GM12878 (cell line): ENCODE measurements around the gene DAGLA. TPM values are rescaled to one million over a fixed set of nuclear protein-coding genes. Genes with fewer than 3 reads are reported as not detected.

Source experiments
- ATAC-seq: fragments of 200-7000 bp; cut with Tn5 transposase; 3 replicates; pipeline ENCODE4 v1.9.1; 2020; ENCODE audit warnings: mild to moderate bottlenecking, moderate library complexity
- BruUV-seq: library from RNA; stranded (reverse); fragments of 400-500 nt; replicated peaks from 2 replicates; lab custom pipeline; 2021; lab: Mats Ljungman, UMichigan
- CTCF ChIA-PET: fragments of 300-600 bp; sonication (Branson Sonifier 250); formaldehyde crosslinking; extraction: SDS; loops from one replicate; lab custom pipeline; 2021; ENCODE audit warnings: inconsistent platforms; lab: Yijun Ruan, JAX
- POLR2A ChIA-PET: fragments of 350-600 bp; formaldehyde crosslinking; extraction: SDS; loops from one replicate; lab custom pipeline; 2021; ENCODE audit warnings: inconsistent platforms; lab: Charles Lee
- RAD21 ChIA-PET: fragments of 300-600 bp; sonication (Branson Sonifier 250); formaldehyde crosslinking; loops from one replicate; lab custom pipeline; 2023; ENCODE audit warnings: antibody characterized with exemption; ENCODE audit not compliant: unreplicated experiment; lab: Charles Lee
- SMC1A ChIA-PET: fragments of 300-600 bp; sonication (Branson Sonifier 250); formaldehyde crosslinking; loops from one replicate; lab custom pipeline; 2023; ENCODE audit not compliant: unreplicated experiment, uncharacterized antibody; lab: Charles Lee
- DNase-seq: peaks from one replicate; pipeline ENCODE4 v3.0.0-alpha.2; 2011; ENCODE audit warnings: low read depth, low spot score
- FAIRE-seq: peaks from 3 replicates; lab custom pipeline; 2011; peaks lifted over from hg19 to GRCh38; lab: Jason Lieb, UNC
- H2AFZ ChIP-seq: 2 replicates; pipeline ENCODE4 v1.6.0; 2011; ENCODE audit warnings: low read depth, low read length, control low read depth; ENCODE audit not compliant: control insufficient read depth
- H3K27ac ChIP-seq: 2 replicates; pipeline ENCODE4 v1.5.1; 2011; ENCODE audit warnings: control low read depth; ENCODE audit not compliant: control insufficient read depth, insufficient read depth
- H3K27me3 ChIP-seq, 2 experiments: replicated peaks in 1 of 2; 2 replicates each; pipeline versions ENCODE4 v1.6.0 to v1.6.1; 2011; ENCODE audit warnings: low read length in 1 of 2; ENCODE audit not compliant: control insufficient read depth in 2 of 2, insufficient read depth in 2 of 2
- H3K36me3 ChIP-seq, 2 experiments: 2 replicates each; pipeline ENCODE4 v1.5.1; 2011; ENCODE audit warnings: low read length in 1 of 2; ENCODE audit not compliant: control insufficient read depth in 2 of 2, insufficient read depth in 2 of 2
- H3K4me1 ChIP-seq: 2 replicates; pipeline ENCODE4 v1.6.1; 2011; ENCODE audit warnings: mild to moderate bottlenecking, low read length, moderate library complexity, mixed read lengths; ENCODE audit not compliant: control insufficient read depth, insufficient read depth
- H3K4me2 ChIP-seq: 2 replicates; pipeline ENCODE4 v1.6.0; 2011; ENCODE audit warnings: control low read depth; ENCODE audit not compliant: control insufficient read depth, insufficient read depth
- H3K4me3 ChIP-seq: fragments of 200-600 bp; sonication (generic); 2 replicates; pipeline ENCODE4 v1.5.1; 2016
- H3K79me2 ChIP-seq: 2 replicates; pipeline ENCODE4 v1.6.0; 2011; ENCODE audit warnings: low read length; ENCODE audit not compliant: control insufficient read depth, insufficient read depth
- H3K9ac ChIP-seq: 2 replicates; pipeline ENCODE4 v1.8.0; 2011; ENCODE audit warnings: low read length, control low read depth, mixed read lengths; ENCODE audit not compliant: control insufficient read depth, insufficient read depth
- H3K9me3 ChIP-seq: replicated peaks from 3 replicates; pipeline ENCODE4 v1.5.1; 2011; ENCODE audit warnings: mild to moderate bottlenecking, low read length; ENCODE audit not compliant: control insufficient read depth, insufficient read depth
- H4K20me1 ChIP-seq: 2 replicates; pipeline ENCODE4 v1.6.0; 2011; ENCODE audit not compliant: control insufficient read depth, insufficient read depth
- ATF3 ChIP-seq: IDR thresholded peaks from 2 replicates; pipeline ENCODE4 v1.6.1; 2011; ENCODE audit warnings: low read depth, mild to moderate bottlenecking, low read length, moderate library complexity, borderline replicate concordance; ENCODE audit errors: extremely low read depth
- CREB1 ChIP-seq: IDR thresholded peaks from 2 replicates; pipeline ENCODE4 v1.6.1; 2012; ENCODE audit warnings: low read depth, mild to moderate bottlenecking, inconsistent platforms
- FOXK2 ChIP-seq: fragments of 450-650 bp; IDR thresholded peaks from 2 replicates; pipeline ENCODE4 v1.6.1; 2017; ENCODE audit warnings: mild to moderate bottlenecking, moderate library complexity
- HDAC6 ChIP-seq: fragments of 200-600 bp; sonication (generic); IDR thresholded peaks from one replicate; pipeline ENCODE4 v1.8.0; 2017; ENCODE audit warnings: antibody characterized with exemption; ENCODE audit not compliant: unreplicated experiment
- IRF5 ChIP-seq: fragments of 450-650 bp; IDR thresholded peaks from 2 replicates; pipeline ENCODE4 v1.6.1; 2017; ENCODE audit warnings: borderline replicate concordance
- KDM1A ChIP-seq: fragments of 200-600 bp; sonication (generic); IDR thresholded peaks from 2 replicates; pipeline ENCODE4 v1.6.1; 2016; ENCODE audit warnings: borderline replicate concordance
- LARP7 ChIP-seq: fragments of 450-650 bp; IDR thresholded peaks from 2 replicates; pipeline ENCODE4 v1.6.1; 2017; ENCODE audit warnings: mild to moderate bottlenecking
- NFXL1 ChIP-seq: fragments of 450-650 bp; IDR thresholded peaks from 2 replicates; pipeline ENCODE4 v1.6.1; 2017; ENCODE audit warnings: antibody characterized with exemption, mild to moderate bottlenecking, borderline replicate concordance
- POLR2AphosphoS5 ChIP-seq: IDR thresholded peaks from 2 replicates; pipeline ENCODE4 v1.6.1; 2011; ENCODE audit warnings: mild to moderate bottlenecking, low read length, inconsistent platforms
- RB1 ChIP-seq: fragments of 450-650 bp; formaldehyde crosslinking; IDR thresholded peaks from 2 replicates; pipeline ENCODE4 v1.6.1; 2017; ENCODE audit warnings: mild to moderate bottlenecking, borderline replicate concordance
- RCOR1 ChIP-seq: conservative IDR thresholded peaks from 2 replicates; pipeline ENCODE4 v1.6.1; 2012; ENCODE audit warnings: low read depth, low read length, improper control_type of control experiment
- RELB ChIP-seq: fragments of 450-650 bp; IDR thresholded peaks from 2 replicates; pipeline ENCODE4 v1.6.1; 2017; ENCODE audit warnings: low read depth, mild to moderate bottlenecking, moderate library complexity
- SIX5 ChIP-seq: IDR thresholded peaks from 2 replicates; pipeline ENCODE4 v1.6.1; 2011; ENCODE audit warnings: mild to moderate bottlenecking, low read depth, low read length, moderate library complexity; ENCODE audit not compliant: severe bottlenecking
- SMAD5 ChIP-seq: IDR thresholded peaks from 2 replicates; pipeline ENCODE4 v1.6.1; 2016; ENCODE audit warnings: antibody characterized with exemption, low read depth
- SREBF1 ChIP-seq: IDR thresholded peaks from 2 replicates; pipeline ENCODE4 v1.6.1; 2012; ENCODE audit warnings: mild to moderate bottlenecking, low read length
- SRF ChIP-seq, 2 experiments: IDR thresholded peaks; 2 replicates each; pipeline ENCODE4 v1.6.1; 2011; ENCODE audit warnings: low read depth in 2 of 2, low read length in 2 of 2, mild to moderate bottlenecking in 1 of 2, moderate library complexity in 1 of 2
- TARDBP ChIP-seq: IDR thresholded peaks from 2 replicates; pipeline ENCODE4 v1.6.1; 2016; ENCODE audit warnings: borderline replicate concordance
- WGBS: methylation state at CpG from one replicate; pipeline ENCODE4 v1.1.6; 2016; ENCODE audit warnings: low lambda C conversion rate; ENCODE audit not compliant: insufficient replicate concordance, insufficient coverage; ENCODE audit errors: missing lambda C conversion rate; 5-methylcytosine and 5-hydroxymethylcytosine counted together
- in situ Hi-C: fragments of 300-500 bp; cut with MboI; formaldehyde crosslinking; loops from 9 replicates; pipeline ENCODE4 v1.14.3; 2018; ENCODE audit warnings: mixed read lengths
- intact Hi-C: fragments of 100-400 bp; cut with micrococcal nuclease; formaldehyde crosslinking; loops from one replicate; pipeline ENCODE4 v1.14.2; 2022; ENCODE audit not compliant: unreplicated experiment
- polyA plus RNA-seq, 11 experiments: library from polyadenylated mRNA; depleted of rRNA in 4 of 11; unstranded in 6 of 11; stranded (reverse) in 5 of 11; fragments of >200 nt; fragmentation: Nextera tagmentation in 4 of 11; fragmentation: Illumina TruSeq in 1 of 11; extraction: Ambion mirVana in 4 of 11; extraction: Trizol in 1 of 11; gene quantifications; 1 replicate in 1 of 11; 2 replicates in 10 of 11; pipeline versions ENCODE4 v1.2.1 to v1.2.3, GENCODE V29; 2011 to 2016; ENCODE audit warnings: inconsistent platforms in 2 of 11, missing spikeins in 2 of 11, low read depth in 1 of 11
- total RNA-seq, 4 experiments: library from RNA; depleted of rRNA in 3 of 4; stranded (reverse); fragments of >200 nt in 3 of 4; fragmentation: Illumina TruSeq in 1 of 4; extraction: Trizol in 1 of 4; gene quantifications; 2 replicates each; pipeline versions ENCODE4 v1.2.1 to v1.2.3, GENCODE V29; 2013 to 2021

DAGLA gene
- total and polyA plus RNA-seq, 10 of the 15 experiments (the other 5 are each of a cell fraction or from before 2014, with no cell fraction given), result 0.05 TPM; not detected in 9

GRCh38 chr11:61696602-61697001, 16.4 kb downstream of the DAGLA start:
- Histone ChIP-seq H3K4me1 (peaks cover 6% of the 10 kb centered on the region), H3K79me2 (no peaks in the 10 kb centered on the region), H2AFZ (no peak overlapping the region), H3K9ac (no peak overlapping the region), H3K4me3 (no peak overlapping the region), H3K4me2 (no peak overlapping the region), H3K9me3 (no peaks in the 10 kb centered on the region), H3K27ac (no peak overlapping the region), H3K27me3 (peaks cover 0 to 2% of the 10 kb centered on the region in 2 experiments; a peak in 3 of 4 replicates), H4K20me1 (no peaks in the 10 kb centered on the region), H3K36me3 (no peaks in the 10 kb centered on the region)
- ChIA-PET CTCF (no interaction called here), POLR2A (no interaction called here), RAD21 (no interaction called here), SMC1A (no interaction called here)
- ATAC-seq, result no peak
- TF ChIP-seq POLR2AphosphoS5 (no peak), SRF (IDR thresholded peaks at IDR 0.05; ENCODE audit: low read depth in 2 of 2, low read length in 2 of 2) (no peak), SMAD5 (no peak)
- in situ Hi-C loops, result no loop called here
- intact Hi-C loops, result no loop called here
- FAIRE-seq, result no peak
- DNase-seq, result no peak
- BruUV-seq, result no TSS peak
- 43% methylated on average over 7 of the region's 8 CpGs for WGBS

- WGBS, result 66% methylated on average over 7 of the region's 9 CpGs
- no peak for DNase-seq
- FAIRE-seq, result no peak
- Histone ChIP-seq H3K4me3 (no peak overlapping the region), H2AFZ (no peak overlapping the region), H3K27ac (no peak overlapping the region), H4K20me1 (no peaks in the 10 kb centered on the region), H3K4me2 (no peak overlapping the region), H3K27me3 (peaks cover 0 to 2% of the 10 kb centered on the region in 2 experiments; a peak in 2 of 4 replicates), H3K36me3 (no peaks in the 10 kb centered on the region), H3K9ac (no peak overlapping the region), H3K9me3 (no peaks in the 10 kb centered on the region), H3K79me2 (no peaks in the 10 kb centered on the region), H3K4me1 (peaks cover 6% of the 10 kb centered on the region)
- in situ Hi-C loops, result no loop called here
- intact Hi-C loops, result no loop called here
- CTCF ChIA-PET, result no interaction called here
- no TSS peak for BruUV-seq
- SMC1A ChIA-PET, result no interaction called here
- POLR2A ChIA-PET, result interaction anchor here (0.6 kb wide), 1 partner anchor 312 kb away, joined by 4 read pairs; no protein-coding TSS in a partner anchor
- RAD21 ChIA-PET, result no interaction called here
- no peak for ATAC-seq
- TF ChIP-seq RB1, result no peak
- no peak for TF ChIP-seq RCOR1
- TF ChIP-seq LARP7, result no peak
- TF ChIP-seq RELB, result no peak
- TF ChIP-seq HDAC6, result no peak
- TF ChIP-seq SREBF1, result no peak
- TF ChIP-seq CREB1, result no peak
- TF ChIP-seq KDM1A, result no peak
- TF ChIP-seq NFXL1, result no peak
- TF ChIP-seq IRF5, result no peak
- TF ChIP-seq FOXK2, result no peak
- no peak for TF ChIP-seq TARDBP
- TF ChIP-seq ATF3, result no peak
- no peak for TF ChIP-seq SIX5
Observed at GRCh38 chr11:61697078-61697502, 16.9 kb downstream of the DAGLA start.
